Gastroesophageal sphincter (tissue), 3 donors: ENCODE data around the gene RAB3B.

ENCODE experiments used
- CTCF ChIP-seq, 4 experiments: fragments of 200-600 bp in 2 of 4; fragments of 450-650 bp in 2 of 4; sonication (generic) in 1 of 4; IDR thresholded peaks; one replicate each; pipeline ENCODE4 v1.5.1; 2017 to 2019; ENCODE audit warnings: antibody characterized with exemption in 4 of 4, mild to moderate bottlenecking in 2 of 4, moderate library complexity in 2 of 4
- EP300 ChIP-seq: sonication (generic); formaldehyde crosslinking; IDR thresholded peaks from one replicate; pipeline ENCODE4 v1.6.1; 2017; ENCODE audit warnings: antibody characterized with exemption, mild to moderate bottlenecking
- POLR2A ChIP-seq, 2 donors: fragments of 450-650 bp; IDR thresholded peaks; one replicate each; pipeline ENCODE4 v1.6.1; 2017; ENCODE audit warnings: antibody characterized with exemption in 2 of 2, mild to moderate bottlenecking in 2 of 2, moderate library complexity in 1 of 2

GRCh38 chr1:51962486-51963356, 27.8 kb downstream of the RAB3B start:
- TF ChIP-seq CTCF (IDR thresholded peaks at IDR 0.05) (no peak), POLR2A (IDR thresholded peaks at IDR 0.05) (no peak), EP300 (no peak)
